Measurements from ENCODE around the gene IQCE. TPM values are rescaled to one million over a fixed set of nuclear protein-coding genes. Genes with fewer than 3 reads are reported as not detected.

The IQCE gene
- total and polyA plus RNA-seq, 2 donors (not counting 1 experiment from before 2014, with no cell fraction given): 3.5 to 9.5 TPM

DNA sequence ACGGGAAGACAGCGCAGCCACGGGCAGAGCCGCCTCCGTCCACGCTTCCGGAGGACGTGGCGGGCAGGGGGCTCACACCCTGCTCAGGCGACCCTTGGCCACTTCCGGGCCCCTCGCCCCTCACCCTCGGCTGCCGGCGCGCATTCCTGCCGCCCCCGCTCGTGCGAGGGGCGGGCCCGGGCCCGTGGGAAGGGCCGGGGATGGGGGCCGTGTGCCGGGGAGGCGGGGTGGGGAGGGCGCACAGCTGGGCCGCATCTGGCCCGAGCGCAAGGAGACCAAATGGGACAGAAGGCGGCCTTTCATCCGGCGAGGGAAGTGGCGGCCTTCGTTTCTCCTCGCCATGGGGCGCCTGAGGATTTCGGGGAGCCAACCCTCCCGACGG, 40.1 kb upstream of the IQCE start:
- H3K27ac ChIP-seq (ENCODE audit: low read length in 2 of 2): peak overlapping the region; percentile 62 to 75
- no peak for ATAC-seq (ENCODE audit: low read depth)
- no peaks in the 10 kb centered on the region for H3K9me3 Mint-ChIP-seq (ENCODE audit: insufficient read depth)
- CTCF ChIA-PET: interaction anchor here (1.3 kb wide), 1 partner anchor 10 kb away, joined by 4 read pairs; no protein-coding TSS in a partner anchor
- POLR2A ChIA-PET: interaction anchor here (0.8 to 14.9 kb wide), 3 partner anchors 8 to 37 kb away, joined by 3 to 340 read pairs (median 52); partner anchors contain the start of gene BRAT1
- peak overlapping the region; percentile 84 for H3K4me3 Mint-ChIP-seq
- peaks cover 48% of the 10 kb centered on the region for H3K79me2 ChIP-seq (ENCODE audit: control insufficient read depth, insufficient read depth, low read length)
- 10% methylated on average over 35 of the region's 41 CpGs for WGBS (ENCODE audit: insufficient coverage)
- H4K20me1 ChIP-seq (ENCODE audit: control insufficient read depth, insufficient read depth, low read length, poor library complexity, severe bottlenecking): peaks cover 38% of the 10 kb centered on the region
- TF ChIP-seq CTCF (IDR thresholded peaks at IDR 0.05) (no peak), EZH2 (IDR thresholded peaks at IDR 0.05; ENCODE audit: borderline replicate concordance, insufficient read depth, low read depth, low read length, poor library complexity, severe bottlenecking) (no peak)
- H2AFZ ChIP-seq (ENCODE audit: insufficient read depth, low read depth, low read length, poor library complexity, severe bottlenecking): peak overlapping the region; percentile 76
- peaks cover 34 to 48% of the 10 kb centered on the region in 2 donors for H3K4me1 ChIP-seq (ENCODE audit: control insufficient read depth in 2 of 2, insufficient read depth in 2 of 2, low read length in 2 of 2)
- peak; percentile 39 for DNase-seq
- peak overlapping the region; percentile 60 for H3K9ac ChIP-seq (ENCODE audit: low read length)
- H3K27ac Mint-ChIP-seq: peak overlapping the region; percentile 83
- intact Hi-C loops (cut with micrococcal nuclease): loop anchor here (1.0 to 2.0 kb wide), 4 partner anchors 7 to 42 kb away; partner anchors contain the start of genes BRAT1 and GRIFIN
- peak overlapping the region; percentile 98 for H3K4me2 ChIP-seq (replicated peaks; ENCODE audit: low read depth, low read length, poor library complexity, severe bottlenecking)
- H3K4me3 ChIP-seq (ENCODE audit: control extremely low read depth in 1 of 5, extremely low read depth in 1 of 5, insufficient read depth in 1 of 5, low read depth in 2 of 5, low read length in 4 of 5): peak overlapping the region in 4 of 5 experiments; percentile 39 to 97 (median 55)
- no peaks in the 10 kb centered on the region for H3K27me3 ChIP-seq (replicated peaks in 1 of 4; ENCODE audit: control extremely low read depth in 1 of 4, control insufficient read depth in 3 of 4, insufficient read depth in 4 of 4, low read length in 3 of 4)
- H3K4me1 Mint-ChIP-seq: peaks cover 46% of the 10 kb centered on the region
- no peaks in the 10 kb centered on the region for H3K27me3 Mint-ChIP-seq
- H3K36me3 ChIP-seq (replicated peaks in 1 of 2; ENCODE audit: control extremely low read depth in 1 of 2, control insufficient read depth in 1 of 2, extremely low read depth in 1 of 2, insufficient read depth in 2 of 2, low read length in 1 of 2): peaks cover 0 to 23% of the 10 kb centered on the region in 2 experiments
- no peaks in the 10 kb centered on the region for H3K9me3 ChIP-seq (ENCODE audit: control extremely low read depth in 1 of 3, control insufficient read depth in 2 of 3, insufficient read depth in 1 of 3, low read length in 2 of 3)
